ENCODE measurements around the gene RTN1.

RTN1 gene

DNA sequence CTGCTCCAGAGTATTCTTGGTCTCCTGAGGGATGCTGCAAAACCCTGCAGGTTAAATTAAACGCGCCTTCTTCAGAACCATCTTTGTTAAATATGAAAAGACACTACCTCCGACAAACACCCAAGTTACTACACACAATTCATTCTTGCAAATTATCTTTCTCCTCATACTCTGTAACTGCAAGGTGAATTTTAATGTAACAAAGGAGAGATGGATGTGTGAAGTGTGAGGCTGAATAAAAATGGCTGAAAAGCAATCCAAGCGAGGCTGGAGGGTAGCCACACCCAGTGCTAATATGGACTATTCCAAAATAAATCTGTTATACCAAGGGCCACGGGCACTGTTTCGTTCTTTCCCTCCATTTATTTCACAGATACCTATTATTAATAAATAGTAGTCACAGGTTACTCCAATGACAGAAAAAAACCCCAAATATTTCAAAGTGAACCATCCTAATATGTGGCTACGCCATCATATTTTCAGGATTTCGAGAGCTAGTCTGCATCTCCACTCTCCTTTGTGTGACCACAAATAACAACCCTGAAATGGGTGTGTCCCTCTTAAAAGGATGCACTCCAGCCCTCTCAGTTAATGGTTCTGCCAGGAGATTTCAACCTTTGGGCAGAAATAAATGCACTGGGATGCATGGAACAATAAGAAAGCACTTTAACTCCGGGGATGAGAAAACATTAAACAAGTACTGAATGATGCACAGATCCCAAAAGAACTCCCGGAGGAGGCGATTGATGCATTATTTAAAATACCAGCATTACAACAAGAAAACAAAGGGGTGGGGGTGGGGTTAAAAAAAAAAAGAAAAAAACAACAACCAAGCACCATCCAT lies 240.9 kb downstream of the RTN1 start:
- DNase-seq (ENCODE audit: low read depth) = no peak

GRCh38 chr14:59627011-59627520 lies 243.5 kb downstream of the RTN1 start:
- DNase-seq (ENCODE audit: low read depth) = no peak

DNA sequence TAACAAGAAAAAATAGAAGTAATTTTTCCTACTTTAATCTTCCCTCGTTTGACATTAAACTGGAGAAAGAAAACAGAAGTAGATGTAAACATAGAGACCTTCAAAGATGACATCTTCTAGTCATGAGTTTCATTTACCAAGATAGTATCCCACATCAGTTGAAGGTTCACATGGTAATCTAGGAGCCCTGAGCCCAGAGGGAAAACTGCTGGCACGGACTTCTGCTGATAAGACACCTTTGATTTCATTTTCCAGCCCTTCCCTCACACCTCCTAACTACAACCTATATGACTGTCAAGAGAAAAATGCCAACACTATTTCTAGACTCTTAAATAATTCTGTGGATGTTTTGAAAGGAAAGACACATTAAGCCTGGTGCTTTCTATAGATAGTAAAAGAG lies 247.9 kb downstream of the RTN1 start:
- DNase-seq (ENCODE audit: low read depth) = no peak

DNA sequence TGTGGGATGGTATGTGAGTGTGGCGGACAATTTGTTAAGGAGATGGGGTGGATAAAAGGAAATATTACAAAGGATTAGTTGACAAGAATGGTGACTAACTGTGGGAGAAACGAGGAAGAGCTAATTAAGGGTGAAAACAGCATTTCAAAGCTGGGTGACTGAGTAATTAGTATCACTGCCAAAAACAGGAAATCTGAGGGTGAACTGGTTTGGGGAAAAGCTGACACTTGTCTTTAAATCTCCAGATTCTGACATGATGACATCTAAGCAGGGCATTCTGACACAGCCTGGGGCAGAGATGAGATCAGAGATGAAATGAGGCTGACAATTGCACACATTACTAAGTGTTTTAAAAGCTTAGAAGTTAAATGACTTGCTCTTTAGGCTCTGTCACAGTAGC lies 251.5 kb downstream of the RTN1 start:
- DNase-seq (ENCODE audit: low read depth) = no peak

GRCh38 chr14:59601056-59601455 lies 269.5 kb downstream of the RTN1 start:
- no peak for DNase-seq (ENCODE audit: low read depth)

- no peak for DNase-seq (ENCODE audit: low read depth)
Measured at GRCh38 chr14:59600211-59600945, 270.2 kb downstream of the RTN1 start.

DNA sequence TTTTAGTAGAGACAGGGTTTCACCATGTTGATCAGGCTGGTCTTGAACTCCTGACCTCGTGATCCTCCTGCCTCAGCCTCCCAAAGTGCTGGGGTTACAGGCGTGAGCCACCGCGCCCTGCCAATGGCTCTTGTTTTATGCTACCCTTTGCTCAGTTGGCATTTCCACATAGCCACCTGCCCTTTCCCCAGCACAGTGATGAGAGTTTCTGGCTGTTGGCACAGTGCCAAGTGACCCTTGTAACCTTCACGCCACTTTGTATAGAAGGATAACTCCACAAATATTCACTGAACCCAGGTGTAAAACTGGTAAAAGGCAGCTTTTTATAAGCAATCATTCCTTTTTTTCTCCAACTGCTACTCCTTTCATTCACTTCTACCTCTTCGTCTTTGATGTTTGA lies 275.5 kb downstream of the RTN1 start:
- no peak for DNase-seq (ENCODE audit: low read depth)

DNA sequence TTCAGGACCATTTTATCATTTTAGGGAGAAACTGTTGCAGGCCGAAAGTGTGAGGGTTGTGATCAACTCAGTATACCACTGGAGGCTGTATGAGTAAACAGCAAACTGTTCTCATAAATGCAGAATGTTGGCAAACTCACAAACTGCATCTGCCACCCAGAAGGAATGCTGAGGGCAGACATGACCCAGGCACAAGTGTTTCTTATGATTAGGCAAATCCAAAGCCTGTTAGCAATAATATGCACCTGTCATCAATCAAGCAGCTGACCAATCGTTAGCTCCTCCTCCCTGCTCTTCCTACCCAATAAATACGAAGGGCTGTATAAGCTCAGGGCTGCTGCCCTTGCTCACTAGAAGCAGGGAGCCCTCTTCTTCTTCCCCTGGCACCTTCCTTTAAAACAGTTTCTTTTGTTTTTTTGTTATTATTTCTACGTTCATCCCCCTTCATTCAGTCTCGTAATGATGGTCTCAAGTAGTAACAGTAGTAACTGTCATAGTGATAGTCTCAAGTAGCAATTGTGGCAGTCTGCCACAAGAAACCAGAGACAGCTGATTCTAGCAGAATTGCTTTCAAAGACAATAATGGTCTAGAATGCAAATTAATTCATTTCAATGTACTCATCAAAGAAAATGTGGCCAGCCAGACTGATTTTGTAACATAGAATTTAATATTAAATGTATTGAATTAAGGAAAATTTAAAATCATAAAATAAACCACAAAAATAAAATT lies 278.8 kb downstream of the RTN1 start:
- DNase-seq (ENCODE audit: low read depth) = no peak

DNA sequence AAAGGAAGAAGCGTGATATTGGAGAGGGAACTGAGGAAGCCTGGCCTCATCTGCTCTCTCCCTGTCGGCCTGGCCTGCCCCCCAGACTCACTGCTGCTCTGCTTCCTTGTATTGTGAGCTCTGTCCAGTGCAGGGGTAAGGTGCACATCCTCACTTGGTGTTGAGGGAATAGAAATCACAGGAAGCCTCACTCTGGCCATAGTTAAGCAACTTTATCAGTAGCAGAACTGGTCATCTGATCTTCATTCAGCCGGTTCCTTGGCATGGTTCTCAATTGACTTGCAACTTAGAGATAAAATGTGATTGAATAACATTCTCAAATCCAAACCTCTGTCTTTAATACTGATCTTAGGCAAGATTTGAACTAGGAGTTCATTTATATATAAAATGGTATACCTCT lies 282.5 kb downstream of the RTN1 start:
- no peak for DNase-seq (ENCODE audit: low read depth)

GRCh38 chr14:59585891-59586554 lies 284.6 kb downstream of the RTN1 start:
- no peak for DNase-seq (ENCODE audit: low read depth)

DNA sequence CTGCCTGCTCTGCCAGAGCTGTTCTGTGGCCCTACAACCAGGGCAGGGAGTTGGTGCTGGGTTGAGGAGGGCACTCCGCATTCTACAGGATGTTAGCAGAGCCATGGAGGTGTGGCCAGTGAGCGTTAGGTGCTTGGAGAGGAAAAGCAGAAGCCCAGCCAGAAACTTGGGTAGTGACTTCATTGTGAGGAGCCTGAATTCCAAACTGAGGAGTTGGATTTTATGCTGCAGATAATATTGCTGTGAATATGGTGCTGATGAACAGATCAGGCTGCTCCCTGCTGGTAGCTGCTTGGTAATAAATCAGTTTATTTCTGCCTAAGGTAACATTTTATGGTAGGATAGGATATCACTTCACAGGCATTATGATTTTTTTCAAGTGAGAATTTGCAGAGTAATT lies 286.8 kb downstream of the RTN1 start:
- no peak for DNase-seq (ENCODE audit: low read depth)

DNA sequence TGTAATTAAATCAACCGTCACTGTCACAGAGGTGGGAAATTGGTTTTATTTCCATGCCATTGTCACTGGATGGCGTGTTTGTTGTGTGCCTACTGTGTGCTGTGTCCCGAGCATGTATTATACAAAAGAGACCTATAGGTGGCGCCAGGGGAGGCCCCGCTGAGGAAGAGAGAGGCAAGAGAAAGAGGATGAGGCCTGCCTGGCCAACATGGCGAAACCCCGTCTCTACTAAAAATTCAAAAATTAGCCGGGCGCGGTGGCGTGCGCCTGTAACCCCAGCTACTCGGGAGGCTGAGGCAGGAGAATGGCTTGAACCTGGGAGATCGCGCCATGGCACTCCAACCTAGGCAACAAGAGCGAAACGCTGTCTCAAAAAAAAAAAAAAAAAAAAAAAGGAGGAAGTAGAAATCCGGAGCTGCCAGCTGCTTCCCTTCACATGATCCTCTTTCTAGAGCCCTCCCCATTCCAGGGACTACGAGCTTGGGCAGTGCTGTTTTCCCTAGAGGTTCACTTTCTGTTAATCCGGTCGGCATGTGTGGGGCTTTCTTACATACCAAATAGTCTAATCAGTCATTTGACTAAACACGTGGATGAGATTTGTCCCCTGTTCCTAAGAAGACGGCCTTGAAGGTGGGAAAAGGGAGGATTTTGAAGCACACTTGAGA lies 287.6 kb downstream of the RTN1 start:
- DNase-seq (ENCODE audit: low read depth) = no peak

DNA sequence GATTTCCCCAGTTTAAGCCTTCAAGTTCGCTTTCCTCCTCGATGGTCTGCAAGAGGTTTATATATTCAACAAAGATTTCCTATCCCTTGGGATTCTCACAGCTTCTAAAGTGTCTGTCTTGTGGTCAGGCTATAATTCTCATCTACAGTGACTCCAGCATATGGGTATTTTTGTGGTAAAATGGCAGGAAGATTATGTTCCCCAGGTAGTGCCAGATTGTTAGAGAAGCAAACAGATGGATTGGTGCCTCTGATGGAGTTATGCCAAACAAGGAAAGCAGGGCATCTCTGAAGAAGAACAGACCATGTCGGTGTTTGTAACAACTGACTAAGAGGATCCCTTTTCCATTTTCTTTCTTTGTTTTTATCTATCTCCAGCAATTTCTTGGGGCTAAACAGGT lies 288.4 kb downstream of the RTN1 start:
- no peak for DNase-seq (ENCODE audit: low read depth)

DNA sequence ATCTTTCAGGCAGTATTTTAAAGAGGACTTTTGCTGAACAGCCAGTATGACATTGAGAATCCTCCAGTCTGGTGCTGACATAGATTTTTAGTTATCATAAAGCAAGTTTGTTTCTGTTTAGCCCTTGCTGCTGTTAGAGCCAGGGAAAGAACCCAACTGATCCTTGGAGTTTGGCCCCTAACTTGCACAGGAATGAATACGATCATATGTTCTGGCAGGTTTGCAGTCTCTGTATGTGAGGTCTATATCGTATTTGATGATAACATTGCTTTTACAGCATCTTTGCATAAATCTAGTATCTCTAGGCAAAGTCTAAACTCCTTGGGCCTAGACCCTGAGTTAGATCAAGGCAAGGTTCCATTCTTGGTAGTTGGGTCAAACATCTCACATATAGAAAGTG lies 289.7 kb downstream of the RTN1 start:
- DNase-seq (ENCODE audit: low read depth) = no peak

DNA sequence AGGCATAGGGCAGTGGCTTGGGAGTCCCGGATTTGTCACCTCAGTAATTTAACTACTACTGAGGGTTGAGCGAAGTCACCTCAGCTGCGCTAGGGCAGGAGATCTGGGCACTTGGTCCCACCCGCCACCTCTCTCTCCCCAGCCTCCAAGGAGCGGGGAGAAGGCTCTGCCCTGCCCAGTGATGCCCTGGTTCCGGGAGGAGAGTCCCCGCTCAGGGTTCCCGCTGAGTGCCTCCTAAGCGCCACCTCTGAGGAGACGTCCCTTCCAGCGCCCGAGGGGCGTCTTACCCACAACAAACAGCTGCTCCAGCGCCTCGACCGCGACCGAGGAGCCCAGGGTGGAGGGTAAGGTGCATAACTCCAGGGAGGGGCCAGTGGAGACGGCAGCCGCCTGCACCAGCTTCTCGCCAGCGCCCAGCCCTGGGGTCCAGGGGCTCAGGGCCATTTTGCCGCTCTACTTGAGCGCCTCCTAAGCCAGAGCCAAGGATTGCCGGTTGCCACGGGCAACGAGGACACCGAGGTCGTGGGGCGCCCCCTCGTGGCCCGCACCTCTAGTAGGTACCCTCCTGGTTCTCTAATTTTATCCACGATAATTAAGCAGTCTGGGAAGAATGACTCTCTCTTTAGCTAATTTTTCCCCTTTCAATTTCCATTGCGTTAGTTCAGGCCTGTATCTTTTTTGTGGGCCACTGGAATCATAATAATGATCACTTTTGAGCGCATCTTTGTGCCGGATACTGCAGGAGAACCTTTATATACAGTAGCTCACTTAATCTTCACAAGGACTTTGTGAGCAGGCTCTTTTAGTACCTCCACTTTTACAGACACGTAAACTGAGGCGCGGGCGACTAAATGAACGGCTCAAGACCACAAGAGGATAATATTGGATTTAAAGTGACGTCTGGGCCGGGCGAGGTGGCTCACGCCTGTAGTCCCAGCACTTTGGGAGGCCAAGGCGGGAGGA lies 294.0 kb downstream of the RTN1 start, which contains the start of gene CCDC175:
TSS of gene CCDC175 (minus strand) at position 481 of the 963 bp plus-strand sequence. CDS start at position 444, 37 bp downstream.
- DNase-seq (ENCODE audit: low read depth) = peak; percentile 74

- no peak for DNase-seq (ENCODE audit: low read depth)
Measured at GRCh38 chr14:59570122-59570521, 300.5 kb downstream of the RTN1 start.

DNA sequence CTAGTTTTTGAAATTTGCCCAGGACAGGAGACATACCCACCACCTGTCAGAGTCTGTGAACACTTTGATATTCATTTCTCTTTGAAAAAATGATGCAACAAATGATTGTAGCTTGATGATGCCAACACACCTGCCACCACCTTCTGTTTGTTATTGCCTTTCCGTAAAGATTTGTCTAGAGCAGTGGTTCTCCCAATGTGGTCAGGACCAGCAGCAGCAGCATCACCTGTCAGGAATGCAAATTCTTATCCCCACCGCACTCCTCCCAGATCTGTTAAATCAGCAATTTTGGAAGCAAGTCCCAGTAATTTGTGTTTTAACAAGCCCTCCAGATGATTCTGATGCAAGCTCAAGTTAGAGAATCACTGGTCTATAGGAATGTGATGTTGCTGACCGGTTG lies 303.9 kb downstream of the RTN1 start:
- no peak for DNase-seq (ENCODE audit: low read depth)

GRCh38 chr14:59566296-59566695 lies 304.3 kb downstream of the RTN1 start:
- no peak for DNase-seq (ENCODE audit: low read depth)

DNA sequence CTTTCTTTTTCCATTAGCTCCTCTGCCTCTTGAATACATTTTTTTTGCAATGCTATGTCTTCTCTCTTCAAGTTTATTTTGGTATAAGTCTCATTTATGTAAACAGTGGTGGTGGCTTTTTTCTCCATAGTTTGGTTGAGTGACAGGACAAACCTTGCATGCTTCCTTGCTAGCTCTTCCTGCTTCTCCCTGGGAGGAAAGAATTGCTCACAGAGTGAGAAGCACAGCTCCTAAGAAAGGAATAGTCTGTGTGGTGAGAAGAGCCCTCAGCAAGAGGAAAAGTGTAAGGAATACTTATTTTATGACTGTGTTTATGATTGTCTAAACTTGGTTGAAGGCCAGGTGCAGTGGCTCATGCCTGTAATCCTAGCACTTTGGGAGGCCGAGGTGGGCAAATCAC lies 305.5 kb downstream of the RTN1 start:
- no peak for DNase-seq (ENCODE audit: low read depth)

DNA sequence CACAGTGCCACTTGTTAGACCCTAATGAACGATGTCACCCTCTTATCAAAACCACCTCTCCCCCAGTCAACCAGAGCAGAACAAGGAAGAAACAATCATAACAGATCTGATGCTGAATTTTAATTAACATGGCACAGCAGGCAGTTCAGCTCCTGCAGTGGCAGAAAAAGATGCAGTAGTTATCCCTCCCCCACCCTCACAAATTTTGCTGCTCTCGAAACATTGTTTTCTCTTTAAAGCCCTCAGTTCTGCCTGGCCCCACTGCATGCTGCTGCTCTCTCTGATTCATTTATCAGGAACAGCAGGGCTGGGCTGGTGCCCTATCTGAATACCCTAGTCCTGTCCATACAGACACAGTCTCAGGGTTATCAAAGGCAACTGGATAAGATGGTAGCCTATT lies 306.2 kb downstream of the RTN1 start:
- no peak for DNase-seq (ENCODE audit: low read depth)
